ENCODE data around the gene ITPR1.

ITPR1 gene

DNA sequence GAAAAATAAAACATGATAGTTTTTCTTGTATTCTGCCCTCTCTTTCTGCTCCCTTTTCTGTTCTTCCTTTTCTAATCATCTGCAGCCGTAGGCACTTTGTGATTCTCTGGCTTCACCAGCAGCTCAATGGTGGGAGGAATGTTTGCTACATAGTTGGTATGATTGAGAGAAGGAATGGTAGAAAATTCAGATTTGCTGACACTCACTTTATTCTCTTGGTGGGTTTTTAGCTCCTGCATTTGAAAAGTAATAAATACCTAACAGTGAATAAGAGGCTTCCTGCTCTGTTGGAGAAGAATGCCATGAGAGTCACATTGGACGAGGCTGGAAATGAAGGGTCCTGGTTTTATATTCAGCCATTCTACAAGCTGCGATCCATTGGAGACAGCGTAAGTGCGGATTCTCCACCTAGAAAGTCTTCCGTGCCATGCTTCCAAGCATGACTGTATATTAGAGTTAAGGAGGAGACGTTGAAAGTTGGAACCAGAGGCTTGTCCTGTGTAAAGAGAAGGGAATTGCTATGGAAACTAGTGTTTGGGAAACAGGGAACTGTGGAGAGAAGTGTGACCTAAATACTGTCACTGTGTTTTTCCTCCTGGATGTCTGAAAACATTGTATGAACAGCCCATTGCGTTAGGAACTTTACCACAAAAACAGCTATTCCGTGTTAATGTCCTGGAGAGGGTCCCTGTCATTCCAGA lies 148.9 kb downstream of the ITPR1 start:
- TF ChIP-seq, protein P1, sequence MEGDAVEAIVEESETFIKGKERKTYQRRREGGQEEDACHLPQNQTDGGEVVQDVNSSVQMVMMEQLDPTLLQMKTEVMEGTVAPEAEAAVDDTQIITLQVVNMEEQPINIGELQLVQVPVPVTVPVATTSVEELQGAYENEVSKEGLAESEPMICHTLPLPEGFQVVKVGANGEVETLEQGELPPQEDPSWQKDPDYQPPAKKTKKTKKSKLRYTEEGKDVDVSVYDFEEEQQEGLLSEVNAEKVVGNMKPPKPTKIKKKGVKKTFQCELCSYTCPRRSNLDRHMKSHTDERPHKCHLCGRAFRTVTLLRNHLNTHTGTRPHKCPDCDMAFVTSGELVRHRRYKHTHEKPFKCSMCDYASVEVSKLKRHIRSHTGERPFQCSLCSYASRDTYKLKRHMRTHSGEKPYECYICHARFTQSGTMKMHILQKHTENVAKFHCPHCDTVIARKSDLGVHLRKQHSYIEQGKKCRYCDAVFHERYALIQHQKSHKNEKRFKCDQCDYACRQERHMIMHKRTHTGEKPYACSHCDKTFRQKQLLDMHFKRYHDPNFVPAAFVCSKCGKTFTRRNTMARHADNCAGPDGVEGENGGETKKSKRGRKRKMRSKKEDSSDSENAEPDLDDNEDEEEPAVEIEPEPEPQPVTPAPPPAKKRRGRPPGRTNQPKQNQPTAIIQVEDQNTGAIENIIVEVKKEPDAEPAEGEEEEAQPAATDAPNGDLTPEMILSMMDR (IDR thresholded peaks at IDR 0.05; ENCODE audit: low read depth, low read length): no peak
- no peak overlapping the region for H3K4me3 ChIP-seq (ENCODE audit: low read depth, low read length)
- in situ Hi-C loops (cut with HindIII; ENCODE audit: low sequenced_read_pairs): no loop called here
- peak; percentile 47 for DNase-seq (ENCODE audit: low read depth, low spot score)

DNA sequence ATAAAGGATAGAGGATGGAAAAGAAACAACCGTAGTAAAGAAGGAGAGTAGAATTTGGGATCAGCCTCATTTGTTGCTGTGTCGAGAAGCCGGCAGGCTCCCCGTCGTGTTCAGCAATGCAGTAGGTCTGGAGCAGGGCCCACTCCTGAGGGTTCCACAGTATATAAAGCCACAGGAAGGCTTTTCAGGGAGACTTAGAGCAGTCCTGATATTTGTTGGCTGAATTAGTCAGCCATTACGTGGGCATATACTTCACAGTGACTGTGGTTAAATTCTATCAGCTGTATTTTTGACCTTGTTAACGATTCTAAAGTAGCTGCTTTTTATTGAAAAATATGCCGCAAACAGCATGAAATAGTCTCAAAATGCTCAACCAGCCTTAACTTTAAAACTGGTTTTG lies 149.5 kb downstream of the ITPR1 start:
- TF ChIP-seq, protein P1 (IDR thresholded peaks at IDR 0.05; ENCODE audit: low read depth, low read length): no peak
- H3K4me3 ChIP-seq (ENCODE audit: low read depth, low read length): no peak overlapping the region
- in situ Hi-C loops (cut with HindIII; ENCODE audit: low sequenced_read_pairs): no loop called here
- DNase-seq (ENCODE audit: low read depth, low spot score): peak; percentile 80

- no peak for DNase-seq (ENCODE audit: low read depth, low spot score)
- no peak overlapping the region for H3K4me3 ChIP-seq (ENCODE audit: low read depth, low read length)
- in situ Hi-C loops (cut with HindIII; ENCODE audit: low sequenced_read_pairs): no loop called here
- TF ChIP-seq, protein P1 (IDR thresholded peaks at IDR 0.05; ENCODE audit: low read depth, low read length): no peak
Measured at GRCh38 chr3:4643904-4644547, 150.9 kb downstream of the ITPR1 start.

DNA sequence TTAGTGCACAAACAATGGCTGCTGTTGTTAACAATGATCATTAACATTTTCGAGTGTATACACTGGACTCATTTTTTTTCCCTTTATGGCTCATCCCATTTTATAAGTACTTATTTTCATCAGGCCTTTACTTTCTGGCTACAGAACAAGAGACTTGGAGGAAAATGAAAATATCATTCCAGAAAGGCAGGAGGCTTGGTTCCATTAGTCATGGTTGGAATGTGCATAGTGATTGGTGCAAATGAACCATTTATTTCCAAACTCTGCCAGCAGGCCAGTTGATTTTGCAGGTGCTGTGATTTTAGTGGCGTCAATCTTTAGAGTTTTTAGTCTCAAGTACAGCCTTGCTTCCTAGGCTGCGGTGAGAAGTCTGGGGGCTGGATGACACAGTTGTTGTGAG lies 151.8 kb downstream of the ITPR1 start:
- no peak overlapping the region for H3K4me3 ChIP-seq (ENCODE audit: low read depth, low read length)
- in situ Hi-C loops (cut with HindIII; ENCODE audit: low sequenced_read_pairs): no loop called here
- TF ChIP-seq, protein P1 (IDR thresholded peaks at IDR 0.05; ENCODE audit: low read depth, low read length): no peak
- DNase-seq (ENCODE audit: low read depth, low spot score): peak; percentile 28

DNA sequence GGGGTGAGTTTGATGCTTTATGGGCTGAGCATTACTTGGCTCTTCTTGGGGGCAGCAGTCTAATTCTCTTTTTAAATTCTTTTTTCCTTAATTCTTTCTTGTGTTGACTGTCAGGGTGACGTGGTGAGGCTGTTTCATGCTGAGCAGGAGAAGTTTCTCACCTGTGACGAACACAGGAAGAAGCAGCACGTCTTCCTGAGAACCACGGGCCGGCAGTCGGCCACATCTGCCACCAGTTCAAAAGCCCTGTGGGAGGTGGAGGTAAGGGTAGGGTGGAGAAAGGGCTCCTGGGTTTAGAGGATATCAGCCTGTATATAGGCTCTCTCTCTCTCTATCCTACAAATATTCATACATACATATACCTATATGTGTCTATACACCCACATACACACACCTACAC lies 152.3 kb downstream of the ITPR1 start:
- no peak for DNase-seq (ENCODE audit: low read depth, low spot score)
- no peak overlapping the region for H3K4me3 ChIP-seq (ENCODE audit: low read depth, low read length)
- TF ChIP-seq, protein P1 (IDR thresholded peaks at IDR 0.05; ENCODE audit: low read depth, low read length): no peak
- in situ Hi-C loops (cut with HindIII; ENCODE audit: low sequenced_read_pairs): no loop called here

DNA sequence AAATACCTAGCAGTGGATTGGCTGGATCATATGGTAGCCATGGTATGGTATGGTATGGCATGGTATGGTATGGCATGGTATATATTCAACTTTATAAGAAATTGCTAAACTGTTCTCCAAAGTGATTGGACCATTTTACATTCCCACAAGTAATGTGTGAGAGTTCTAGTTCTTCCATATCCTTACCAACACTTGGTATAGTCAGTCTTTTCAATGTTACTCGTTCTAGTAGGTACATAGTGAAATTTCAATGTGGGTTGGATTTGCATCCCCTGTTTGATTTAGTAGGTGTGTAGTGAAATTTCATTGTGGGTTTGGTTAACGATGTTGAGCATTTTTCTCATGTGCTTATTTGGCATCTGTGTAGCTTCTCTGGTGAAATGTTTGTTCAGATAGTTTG lies 154.3 kb downstream of the ITPR1 start:
- TF ChIP-seq, protein P1 (IDR thresholded peaks at IDR 0.05; ENCODE audit: low read depth, low read length): no peak
- in situ Hi-C loops (cut with HindIII; ENCODE audit: low sequenced_read_pairs): no loop called here
- no peak overlapping the region for H3K4me3 ChIP-seq (ENCODE audit: low read depth, low read length)
- DNase-seq (ENCODE audit: low read depth, low spot score): no peak
